OCI-LY1 (cell line): Measurements from ENCODE around the gene LARP1.

ENCODE experiments used
- H2AFZ ChIP-seq: fragments of 200-600 bp; sonication (generic), shearing (Covaris generic); 2 replicates; pipeline ENCODE4 v1.6.0; 2014; ENCODE audit warnings: antibody characterized with exemption, mild to moderate bottlenecking, low read length
- H3F3A ChIP-seq: fragments of 200-600 bp; sonication (generic), shearing (Covaris generic); 2 replicates; pipeline ENCODE4 v1.6.0; 2014; ENCODE audit warnings: mild to moderate bottlenecking, antibody characterized with exemption, low read length, moderate library complexity; ENCODE audit not compliant: insufficient read depth
- H3K27ac ChIP-seq: fragments of 200-600 bp; sonication (generic); 2 replicates; pipeline ENCODE4 v1.5.1; 2014; ENCODE audit warnings: low read length, mixed run types, mild to moderate bottlenecking, low read depth; ENCODE audit not compliant: poor library complexity, severe bottlenecking
- H3K27me3 ChIP-seq: fragments of 200-600 bp; sonication (generic); 2 replicates; pipeline ENCODE4 v1.6.0; 2014; ENCODE audit warnings: antibody characterized with exemption, mild to moderate bottlenecking, low read length, moderate library complexity; ENCODE audit not compliant: insufficient read depth
- H3K36me3 ChIP-seq: fragments of 200-600 bp; sonication (generic); 2 replicates; pipeline ENCODE4 v1.6.1; 2014; ENCODE audit warnings: mild to moderate bottlenecking, antibody characterized with exemption, low read length, moderate library complexity, mixed read lengths; ENCODE audit not compliant: insufficient read depth
- H3K4me1 ChIP-seq: fragments of 200-600 bp; sonication (generic); 2 replicates; pipeline ENCODE4 v1.5.1; 2014; ENCODE audit warnings: mild to moderate bottlenecking, low read length, moderate library complexity; ENCODE audit not compliant: insufficient read depth, severe bottlenecking
- H3K4me2 ChIP-seq: fragments of 200-600 bp; sonication (generic), shearing (Covaris generic); 2 replicates; pipeline ENCODE4 v1.6.1; 2014; ENCODE audit warnings: low read length
- H3K4me3 ChIP-seq: fragments of 200-600 bp; sonication (generic); 2 replicates; pipeline ENCODE4 v1.5.1; 2014; ENCODE audit warnings: low read length, low read depth, mild to moderate bottlenecking, mixed read lengths; ENCODE audit not compliant: poor library complexity, severe bottlenecking
- H3K79me2 ChIP-seq: fragments of 200-600 bp; shearing (Covaris generic); 2 replicates; pipeline ENCODE4 v1.6.1; 2016; ENCODE audit warnings: mixed run types, low read length, mixed read lengths; ENCODE audit not compliant: insufficient read depth
- H3K9ac ChIP-seq: fragments of 200-600 bp; sonication (generic), shearing (Covaris generic); 2 replicates; pipeline ENCODE4 v1.6.1; 2014; ENCODE audit warnings: mild to moderate bottlenecking, low read length, mixed read lengths
- H3K9me2 ChIP-seq: fragments of 200-600 bp; sonication (generic), shearing (Covaris generic); 2 replicates; pipeline ENCODE4 v1.6.1; 2014; ENCODE audit warnings: low read depth, mild to moderate bottlenecking, low read length, mixed read lengths
- H3K9me3 ChIP-seq: fragments of 200-600 bp; shearing (Covaris generic); 2 replicates; pipeline ENCODE4 v1.6.1; 2014; ENCODE audit warnings: low read length, mixed read lengths
- H4K20me1 ChIP-seq: fragments of 200-600 bp; sonication (generic), shearing (Covaris generic); 2 replicates; pipeline ENCODE4 v1.6.0; 2016; ENCODE audit warnings: mild to moderate bottlenecking, low read length; ENCODE audit not compliant: insufficient read depth
- CTCF ChIP-seq: fragments of 200-600 bp; sonication (generic), shearing (Covaris generic); IDR thresholded peaks from 2 replicates; pipeline ENCODE4 v1.5.1; 2017; ENCODE audit warnings: mild to moderate bottlenecking, antibody characterized with exemption, low read length, moderate library complexity, mixed read lengths
- EZH2 ChIP-seq: fragments of 200-600 bp; sonication (generic), shearing (Covaris generic); IDR thresholded peaks from 2 replicates; pipeline ENCODE4 v1.8.0; 2017; ENCODE audit warnings: borderline replicate concordance, mixed run types, mild to moderate bottlenecking, antibody characterized with exemption, low read length, moderate library complexity, mixed read lengths

Gene LARP1

DNA sequence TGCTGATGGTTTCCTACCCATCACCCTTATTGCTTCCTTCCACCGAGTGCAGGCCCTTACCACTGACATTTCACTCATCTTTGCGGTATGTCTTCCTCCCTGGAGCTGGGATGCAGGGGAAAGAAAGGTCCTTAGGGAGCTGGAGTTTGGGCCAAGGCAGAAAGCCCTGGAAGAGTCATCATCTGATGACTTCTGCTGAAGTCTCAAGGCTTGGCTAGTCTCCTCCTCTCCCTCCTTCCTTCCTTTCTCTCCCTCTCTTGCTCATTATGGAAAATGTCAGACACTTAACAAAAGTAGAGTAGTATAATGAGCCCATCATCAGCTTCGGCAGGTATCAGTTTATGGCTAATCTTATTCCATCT lies 40.0 kb downstream of the LARP1 start:
- Histone ChIP-seq H3K4me3 (no peak overlapping the region), H3K4me2 (no peak overlapping the region), H3K9me2 (no peaks in the 10 kb centered on the region), H4K20me1 (no peaks in the 10 kb centered on the region), H3K27ac (no peak overlapping the region), H3K79me2 (no peaks in the 10 kb centered on the region), H3K36me3 (peaks cover 93% of the 10 kb centered on the region), H3K9me3 (no peaks in the 10 kb centered on the region), H2AFZ (no peak overlapping the region), H3F3A (no peaks in the 10 kb centered on the region), H3K4me1 (no peaks in the 10 kb centered on the region), H3K27me3 (no peaks in the 10 kb centered on the region), H3K9ac (no peak overlapping the region)
- TF ChIP-seq EZH2 (no peak), CTCF (no peak)

GRCh38 chr5:154797762-154798161 lies 42.6 kb downstream of the LARP1 start:
- TF ChIP-seq EZH2: no peak
- H3K27me3 ChIP-seq: no peaks in the 10 kb centered on the region
- H4K20me1 ChIP-seq: no peaks in the 10 kb centered on the region
- H3K9ac ChIP-seq: no peak overlapping the region
- no peak overlapping the region for H3K27ac ChIP-seq
- H3K9me3 ChIP-seq: no peaks in the 10 kb centered on the region
- H3K9me2 ChIP-seq: no peaks in the 10 kb centered on the region
- H3K4me2 ChIP-seq: no peak overlapping the region
- H3K4me3 ChIP-seq: no peak overlapping the region
- no peaks in the 10 kb centered on the region for H3K79me2 ChIP-seq
- no peak overlapping the region for H2AFZ ChIP-seq
- H3K36me3 ChIP-seq: peaks cover 93% of the 10 kb centered on the region
- H3F3A ChIP-seq: no peaks in the 10 kb centered on the region
- H3K4me1 ChIP-seq: no peaks in the 10 kb centered on the region

- H3K27me3 ChIP-seq: no peaks in the 10 kb centered on the region
- TF ChIP-seq EZH2: no peak
- no peak for TF ChIP-seq CTCF
- no peaks in the 10 kb centered on the region for H3F3A ChIP-seq
- H3K4me2 ChIP-seq: no peak overlapping the region
- no peaks in the 10 kb centered on the region for H3K79me2 ChIP-seq
- H2AFZ ChIP-seq: no peak overlapping the region
- no peaks in the 10 kb centered on the region for H3K4me1 ChIP-seq
- H3K27ac ChIP-seq: no peak overlapping the region
- peaks cover 93% of the 10 kb centered on the region for H3K36me3 ChIP-seq
- H3K4me3 ChIP-seq: no peak overlapping the region
- no peaks in the 10 kb centered on the region for H3K9me2 ChIP-seq
- H3K9me3 ChIP-seq: no peaks in the 10 kb centered on the region
- no peak overlapping the region for H3K9ac ChIP-seq
- no peaks in the 10 kb centered on the region for H4K20me1 ChIP-seq
Measured at GRCh38 chr5:154800582-154800981, 45.4 kb downstream of the LARP1 start.

DNA sequence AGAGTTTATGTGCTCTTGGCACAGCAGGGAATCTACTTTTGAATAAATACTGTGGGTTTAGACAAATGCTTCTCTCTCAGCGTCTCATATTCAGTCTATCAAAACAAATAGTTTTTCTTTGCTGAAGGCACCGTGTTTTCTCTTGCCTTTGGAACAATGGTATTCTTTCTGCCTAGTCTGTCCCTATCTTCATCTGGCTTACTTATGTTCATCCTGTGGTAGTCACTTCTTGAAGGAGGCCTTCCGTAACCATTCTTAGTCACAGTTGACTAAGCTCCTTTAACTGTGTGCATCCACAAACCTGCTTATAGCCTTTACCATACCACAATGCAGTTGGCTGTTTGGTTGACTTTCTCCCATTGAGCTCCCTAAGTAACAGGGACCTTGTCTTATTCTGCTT lies 45.9 kb downstream of the LARP1 start:
- Histone ChIP-seq H3K27ac (no peak overlapping the region), H3K9me2 (no peaks in the 10 kb centered on the region), H3F3A (no peaks in the 10 kb centered on the region), H3K36me3 (peaks cover 97% of the 10 kb centered on the region), H3K79me2 (no peaks in the 10 kb centered on the region), H4K20me1 (no peaks in the 10 kb centered on the region), H3K9me3 (no peaks in the 10 kb centered on the region), H3K9ac (no peak overlapping the region), H3K4me2 (no peak overlapping the region), H3K27me3 (no peaks in the 10 kb centered on the region), H3K4me3 (no peak overlapping the region), H2AFZ (no peak overlapping the region), H3K4me1 (no peaks in the 10 kb centered on the region)
- no peak for TF ChIP-seq CTCF
